Aorta (tissue), 5 donors: ENCODE results near the gene KIF16B. TPM values are rescaled to one million over a fixed set of nuclear protein-coding genes. Genes with fewer than 3 reads are reported as not detected.
A peak's percentile ranks its signal among the peaks of the same experiment; 100 is the strongest.

Experiments used
- ATAC-seq: fragments of 200-7000 bp; cut with Tn5 transposase; one replicate; pipeline ENCODE4 v1.9.1; 2022; ENCODE audit warnings: moderate library complexity; ENCODE audit not compliant: low FRiP score
- DNase-seq, 2 donors: peaks; one replicate each; pipeline ENCODE4 v3.0.0-alpha.2; 2020
- H3K27ac ChIP-seq, 2 donors: one replicate each; pipeline ENCODE4 v1.5.1; 2013; ENCODE audit warnings: low read length in 2 of 2, mild to moderate bottlenecking in 2 of 2, moderate library complexity in 2 of 2, control low read depth in 1 of 2, inconsistent platforms in 1 of 2, low read depth in 1 of 2
- H3K27me3 ChIP-seq, 2 donors: one replicate each; pipeline ENCODE4 v1.6.1; 2013; ENCODE audit warnings: control low read depth in 1 of 2, low read length in 1 of 2, mild to moderate bottlenecking in 1 of 2, moderate library complexity in 1 of 2; ENCODE audit not compliant: insufficient read depth in 2 of 2, control insufficient read depth in 1 of 2
- H3K36me3 ChIP-seq, 2 donors: one replicate each; pipeline ENCODE4 v1.6.1; 2013; ENCODE audit warnings: control low read depth in 1 of 2, low read length in 1 of 2, mild to moderate bottlenecking in 1 of 2; ENCODE audit not compliant: insufficient read depth in 2 of 2, control insufficient read depth in 1 of 2
- H3K4me1 ChIP-seq, 2 donors: one replicate each; pipeline ENCODE4 v1.6.1; 2013; ENCODE audit warnings: low read length in 2 of 2, control low read depth in 1 of 2, mild to moderate bottlenecking in 1 of 2, moderate library complexity in 1 of 2; ENCODE audit not compliant: insufficient read depth in 2 of 2, control insufficient read depth in 1 of 2
- H3K4me3 ChIP-seq, 2 donors: one replicate each; pipeline ENCODE4 v1.5.1; 2013; ENCODE audit warnings: low read length in 2 of 2, control low read depth in 1 of 2, mild to moderate bottlenecking in 1 of 2
- H3K9me3 ChIP-seq: one replicate; pipeline ENCODE4 v1.6.1; 2013; ENCODE audit warnings: mild to moderate bottlenecking, low read length; ENCODE audit not compliant: control insufficient read depth
- WGBS, 2 donors: extraction: QIAGEN DNeasy Blood & Tissue Kit; methylation state at CpG; one replicate each; pipeline ENCODE4 v1.1.7; 2013; 5-methylcytosine and 5-hydroxymethylcytosine counted together
- intact Hi-C, 2 donors: fragments of 100-400 bp; cut with DNase I; formaldehyde crosslinking; loops; one replicate each; pipeline versions ENCODE4 v1.14.2 to v1.15.0; 2022
- polyA plus RNA-seq, 2 donors: library from polyadenylated mRNA; stranded (reverse); fragments of 200-250 nt; gene quantifications; one replicate each; pipeline ENCODE4 v1.2.3, GENCODE V29; 2013
- total RNA-seq, 2 donors: library from RNA; stranded (reverse); fragmentation: NEBNext Ultra II Directional; extraction: Animal tissue kit (Norgen Biotek cat#: 25700); gene quantifications; one replicate each; pipeline ENCODE4 v1.2.1, GENCODE V29; 2021
- donor health status: healthy with polysubstance abuse.
- donor health status: Bipolar disorder and iron deficiency.
- donor health status: DM: no; HTN: no; CAD: no.
- donor health status: DM: no; HTN: no; CAD: no.
- donor health status: DM: yes; HTN: yes; CAD: no.

Gene KIF16B
- total and polyA plus RNA-seq, 4 donors: 6.5 to 20.6 (median 13.8) TPM

DNA sequence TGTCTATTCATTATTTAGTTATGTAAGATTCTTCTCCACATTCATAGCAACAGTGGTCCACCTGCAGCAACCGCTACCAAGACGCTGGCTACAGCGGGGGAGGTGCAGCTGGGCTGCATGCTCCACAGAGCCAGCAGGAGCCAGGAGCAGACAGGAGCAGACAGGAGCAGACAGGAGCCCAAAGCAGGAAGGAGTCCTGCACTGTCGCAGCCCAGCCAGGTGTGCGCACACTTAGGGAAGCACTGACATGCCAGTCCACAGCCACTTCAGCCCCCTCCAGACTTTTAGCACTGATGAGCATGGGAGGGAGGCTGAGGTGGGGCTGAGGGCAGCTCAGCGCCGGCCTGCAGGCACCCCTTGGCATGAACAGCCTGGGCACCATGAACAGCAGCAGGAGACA lies 19.6 kb downstream of the KIF16B start:
- H3K4me3 ChIP-seq: no peak overlapping the region
- no peaks in the 10 kb centered on the region for H3K36me3 ChIP-seq
- intact Hi-C loops: no loop called here
- 86 to 97% methylated on average over 7 of the region's 7 CpGs for WGBS, 2 donors
- H3K27me3 ChIP-seq: no peaks in the 10 kb centered on the region
- no peaks in the 10 kb centered on the region for H3K4me1 ChIP-seq
- ATAC-seq: no peak
- H3K9me3 ChIP-seq: no peaks in the 10 kb centered on the region
- DNase-seq: no peak
- H3K27ac ChIP-seq: no peak overlapping the region

DNA sequence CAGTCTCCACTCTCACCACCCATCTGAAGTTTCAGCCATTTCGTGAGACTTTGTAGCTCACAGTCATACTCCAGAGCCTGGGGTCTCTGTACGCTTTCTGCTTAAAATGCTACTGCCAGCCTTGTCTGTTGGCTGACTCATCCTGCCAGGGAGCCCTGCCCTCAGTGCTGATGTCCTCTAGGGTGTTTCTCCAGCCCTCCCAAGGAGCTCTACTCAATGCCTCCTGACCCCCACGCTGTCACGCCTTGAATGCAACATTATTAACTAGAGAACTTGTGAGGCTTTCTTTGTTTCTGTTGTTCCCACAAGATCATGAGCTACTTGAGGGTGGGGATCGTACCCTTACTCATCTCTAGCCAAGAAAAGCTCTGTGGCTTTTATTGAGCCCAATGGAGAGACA lies 20.1 kb downstream of the KIF16B start:
- 93 to 97% methylated on average over 5 of the region's 5 CpGs for WGBS, 2 donors
- ATAC-seq: no peak

DNA sequence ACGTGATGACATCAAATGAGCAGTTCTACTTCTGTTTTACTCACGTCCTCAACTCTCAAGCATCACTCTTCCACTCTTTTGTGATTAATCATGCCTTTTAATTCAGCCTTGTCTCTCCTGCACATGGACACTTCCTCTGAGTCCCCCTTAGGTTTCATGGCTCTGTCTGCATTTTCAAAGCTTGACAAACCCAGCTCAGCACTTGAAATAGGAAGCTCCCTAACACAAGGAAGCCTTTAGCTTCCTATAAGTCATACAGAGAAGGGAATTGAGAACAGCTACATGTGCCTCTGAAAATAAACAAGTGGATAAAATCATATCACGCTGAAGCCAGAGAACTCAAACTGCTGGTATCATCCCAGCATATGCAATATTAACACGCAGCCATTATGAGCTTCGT lies 21.2 kb downstream of the KIF16B start:
- Histone ChIP-seq H3K36me3 (no peaks in the 10 kb centered on the region), H3K9me3 (no peaks in the 10 kb centered on the region), H3K27me3 (no peaks in the 10 kb centered on the region), H3K4me1 (no peaks in the 10 kb centered on the region), H3K27ac (no peak overlapping the region), H3K4me3 (no peak overlapping the region)
- ATAC-seq (no peak), DNase-seq (no peak)
- WGBS, 2 donors: 86 to 88% methylated on average over 5 of the region's 5 CpGs
- intact Hi-C loops: no loop called here

More for the DNA sequence above, 20.1 kb downstream of the KIF16B start:
- Histone ChIP-seq H3K4me3 (no peak overlapping the region), H3K27me3 (no peaks in the 10 kb centered on the region), H3K27ac (no peak overlapping the region), H3K4me1 (no peaks in the 10 kb centered on the region), H3K36me3 (no peaks in the 10 kb centered on the region), H3K9me3 (no peaks in the 10 kb centered on the region)
- intact Hi-C loops: no loop called here
- DNase-seq: no peak

DNA sequence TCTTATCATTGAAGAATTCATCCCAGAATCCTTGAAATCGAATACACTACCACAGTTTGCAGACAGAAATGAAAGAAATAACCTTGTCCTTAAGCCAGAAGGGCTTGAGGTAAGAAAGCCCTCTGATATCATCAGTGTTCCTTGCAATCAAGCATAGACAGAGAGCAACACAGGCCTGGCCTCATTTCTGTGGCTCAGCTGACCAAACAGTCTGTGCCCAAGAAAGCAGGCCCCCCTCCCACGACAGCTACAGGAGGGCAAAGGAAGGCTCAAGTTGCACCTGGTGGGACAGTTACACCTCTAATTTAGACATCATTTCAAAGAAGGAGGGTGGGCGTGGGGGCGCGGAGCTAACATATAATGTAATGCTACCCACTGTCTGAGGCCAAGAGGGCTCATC lies 21.6 kb downstream of the KIF16B start:
- 83 to 86% methylated on average over 5 of the region's 5 CpGs for WGBS, 2 donors
- H3K4me1 ChIP-seq: no peaks in the 10 kb centered on the region
- intact Hi-C loops: no loop called here
- no peaks in the 10 kb centered on the region for H3K9me3 ChIP-seq
- ATAC-seq (no peak), DNase-seq (no peak)
- H3K27ac ChIP-seq: no peak overlapping the region
- no peaks in the 10 kb centered on the region for H3K27me3 ChIP-seq
- H3K36me3 ChIP-seq: no peaks in the 10 kb centered on the region
- no peak overlapping the region for H3K4me3 ChIP-seq

DNA sequence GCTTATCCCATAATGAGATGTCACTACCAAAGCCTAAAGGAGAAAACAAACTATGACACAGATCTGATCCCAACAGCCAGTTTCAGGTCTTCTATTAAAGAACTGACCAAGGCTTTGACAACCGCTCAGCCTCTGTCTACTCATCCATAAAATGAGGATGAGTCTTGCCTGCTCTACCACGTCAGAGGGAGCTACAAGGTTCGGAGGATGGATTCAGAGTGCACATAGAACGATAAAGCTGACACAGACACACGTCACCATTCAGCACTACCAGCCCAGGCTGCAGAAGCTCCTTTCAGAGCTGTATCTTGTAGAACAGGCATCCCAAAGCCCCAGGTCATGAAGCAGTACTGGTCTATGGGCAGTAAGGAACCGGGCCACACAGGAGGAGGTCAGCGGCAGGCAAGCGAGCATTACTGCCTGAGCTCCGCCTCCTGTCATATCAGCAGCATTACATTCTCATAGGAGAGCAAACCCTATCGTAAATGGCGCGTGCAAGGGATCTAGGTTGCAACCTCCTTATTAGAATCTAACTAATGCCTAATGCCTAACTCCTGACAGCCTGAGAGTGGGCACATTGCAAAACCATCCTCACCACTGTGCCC lies 25.1 kb downstream of the KIF16B start:
- 90 to 95% methylated on average over 12 of the region's 12 CpGs for WGBS, 2 donors

DNA sequence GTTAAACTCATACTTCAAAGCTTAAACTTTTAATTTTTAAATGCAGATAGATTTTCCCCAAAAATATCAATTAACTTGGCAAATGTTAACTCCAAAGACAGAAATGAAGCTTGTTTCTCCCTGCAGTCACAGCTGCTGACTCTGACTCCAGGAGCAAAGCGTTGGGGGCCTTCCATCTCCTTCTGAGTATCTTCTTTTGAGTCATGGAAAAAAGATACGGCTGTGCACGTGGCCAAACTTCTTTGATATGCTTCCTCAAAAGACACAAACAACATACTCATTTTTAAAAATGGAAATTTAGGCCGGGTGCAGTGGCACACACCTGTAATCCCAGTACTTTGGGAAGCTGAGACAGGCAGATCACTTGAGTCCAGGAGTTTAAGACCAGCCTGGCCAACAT lies 28.3 kb downstream of the KIF16B start:
- ATAC-seq: no peak
- no peaks in the 10 kb centered on the region for H3K27me3 ChIP-seq

More for the DNA sequence above, 25.1 kb downstream of the KIF16B start:
- Histone ChIP-seq H3K9me3 (no peaks in the 10 kb centered on the region), H3K27ac (no peak overlapping the region), H3K36me3 (no peaks in the 10 kb centered on the region), H3K4me3 (no peak overlapping the region), H3K27me3 (no peaks in the 10 kb centered on the region), H3K4me1 (no peaks in the 10 kb centered on the region)
- DNase-seq (no peak), ATAC-seq (no peak)
- intact Hi-C loops: no loop called here

DNA sequence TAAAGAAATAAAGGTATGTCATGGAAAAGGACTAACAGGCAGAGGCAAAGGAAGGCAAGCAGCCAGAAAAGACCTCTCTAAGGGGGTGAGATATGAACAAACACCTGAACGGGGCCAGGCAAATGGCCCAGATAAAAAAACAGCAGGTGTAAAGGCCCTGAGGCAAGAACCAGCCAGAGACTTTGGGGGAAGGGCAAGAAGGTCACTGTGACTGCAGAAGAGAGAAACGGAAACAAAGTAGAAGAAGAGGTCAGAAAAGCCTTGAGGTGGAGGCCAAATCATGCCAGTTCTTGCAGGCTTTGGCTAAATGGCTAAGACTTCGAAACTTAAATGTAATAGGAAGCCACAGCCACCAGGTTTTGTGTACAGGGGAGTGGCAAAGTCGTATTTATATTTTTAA lies 30.8 kb downstream of the KIF16B start:
- no peak overlapping the region for H3K27ac ChIP-seq
- intact Hi-C loops: no loop called here
- peaks cover 0 to 6% of the 10 kb centered on the region in 2 donors for H3K4me1 ChIP-seq
- WGBS, 2 donors: 90 to 95% methylated on average over 4 of the region's 4 CpGs
- no peak overlapping the region for H3K4me3 ChIP-seq
- no peaks in the 10 kb centered on the region for H3K9me3 ChIP-seq
- ATAC-seq (no peak), DNase-seq (no peak)
- no peaks in the 10 kb centered on the region for H3K27me3 ChIP-seq
- no peaks in the 10 kb centered on the region for H3K36me3 ChIP-seq

More for the DNA sequence above, 28.3 kb downstream of the KIF16B start:
- intact Hi-C loops: no loop called here
- Histone ChIP-seq H3K4me1 (peaks cover 0 to 4% of the 10 kb centered on the region in 2 donors), H3K36me3 (no peaks in the 10 kb centered on the region), H3K27ac (no peak overlapping the region), H3K4me3 (no peak overlapping the region), H3K9me3 (no peaks in the 10 kb centered on the region)
- WGBS, 2 donors: 87 to 92% methylated on average over 4 of the region's 4 CpGs
- DNase-seq: no peak

DNA sequence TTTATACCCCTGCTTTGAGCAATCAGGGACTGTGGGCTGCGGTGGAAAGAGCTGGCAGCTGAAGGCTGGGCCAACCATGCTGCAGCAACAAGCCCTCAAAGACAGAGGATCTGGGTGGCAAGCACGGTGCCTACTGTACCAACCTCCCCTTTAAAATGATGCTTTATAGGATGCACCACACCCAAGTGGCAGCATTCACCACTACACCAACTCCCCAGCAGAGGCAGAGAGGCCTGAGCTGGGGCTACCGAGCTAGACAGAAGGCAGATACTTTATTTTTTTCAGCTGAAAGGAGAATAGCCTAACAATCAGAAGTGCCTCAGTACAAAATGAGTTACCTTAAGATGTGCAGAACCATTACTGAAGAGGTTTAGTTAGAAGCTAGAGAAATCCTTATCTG lies 31.4 kb downstream of the KIF16B start:
- Histone ChIP-seq H3K27ac (no peak overlapping the region), H3K36me3 (no peaks in the 10 kb centered on the region), H3K27me3 (no peaks in the 10 kb centered on the region), H3K4me1 (peaks cover 0 to 6% of the 10 kb centered on the region in 2 donors), H3K9me3 (no peaks in the 10 kb centered on the region), H3K4me3 (no peak overlapping the region)
- intact Hi-C loops: no loop called here
- ATAC-seq (no peak), DNase-seq (no peak)
- 74 to 75% methylated on average over 3 of the region's 3 CpGs for WGBS, 2 donors

DNA sequence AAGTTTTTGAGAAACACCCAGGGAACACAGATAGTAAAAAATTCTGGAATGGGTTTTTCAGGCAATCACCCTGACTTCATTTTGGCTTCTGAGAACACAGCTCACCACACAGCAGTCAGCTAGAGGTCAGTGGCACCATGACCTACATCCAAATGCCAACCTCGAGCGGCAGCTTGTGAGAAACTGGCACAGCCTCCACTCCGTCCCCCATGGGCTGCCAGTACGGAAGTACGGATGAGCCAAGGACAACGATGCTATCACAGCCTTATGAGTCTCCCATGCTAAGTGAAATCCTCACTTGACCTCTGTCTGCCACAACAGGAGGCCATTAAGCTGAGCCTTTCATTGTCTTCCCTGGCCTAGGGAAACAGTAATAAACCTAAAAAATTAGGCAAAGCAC lies 32.0 kb downstream of the KIF16B start:
- DNase-seq (no peak), ATAC-seq (peak; percentile 65)
- Histone ChIP-seq H3K9me3 (no peaks in the 10 kb centered on the region), H3K4me3 (no peak overlapping the region), H3K4me1 (peaks cover 0 to 6% of the 10 kb centered on the region in 2 donors), H3K36me3 (no peaks in the 10 kb centered on the region), H3K27me3 (no peaks in the 10 kb centered on the region), H3K27ac (no peak overlapping the region)
- intact Hi-C loops: no loop called here
- WGBS, 2 donors: 8 to 13% methylated on average over 6 of the region's 6 CpGs
